Hepatocyte (in vitro differentiated cells): ENCODE data around the gene VPS33B.

Experiments used
- CTCF ChIP-seq: fragments of 200-600 bp; sonication (generic); IDR thresholded peaks from 2 replicates; pipeline ENCODE4 v1.5.1; 2016; ENCODE audit warnings: antibody characterized with exemption, mild to moderate bottlenecking; ENCODE audit not compliant: poor library complexity
- EZH2 ChIP-seq: fragments of 200-600 bp; sonication (generic); IDR thresholded peaks from 2 replicates; pipeline ENCODE4 v1.6.1; 2016; ENCODE audit warnings: antibody characterized with exemption, mild to moderate bottlenecking, borderline replicate concordance
- EZH2phosphoT487 ChIP-seq: fragments of 200-600 bp; sonication (generic); IDR thresholded peaks from one replicate; pipeline ENCODE4 v1.6.1; 2018; ENCODE audit warnings: antibody characterized with exemption, mild to moderate bottlenecking, low read depth, moderate library complexity; ENCODE audit not compliant: unreplicated experiment, severe bottlenecking

GRCh38 chr15:91061230-91061629 lies 38.8 kb upstream of the VPS33B start:
- no peak for TF ChIP-seq CTCF
- no peak for TF ChIP-seq EZH2phosphoT487
- TF ChIP-seq EZH2 = no peak
